GM12892 (cell line): ENCODE data around the gene SLC9A9.

Experiments
- DNase-seq: peaks from one replicate; pipeline ENCODE4 v3.0.0; 2011; ENCODE audit not compliant: insufficient read length
- FAIRE-seq: peaks from 2 replicates; lab custom pipeline; 2011; peaks lifted over from hg19 to GRCh38; lab: Jason Lieb, UNC
- POLR2A ChIP-seq: IDR thresholded peaks from 2 replicates; pipeline ENCODE4 v1.6.1; 2011; ENCODE audit warnings: low read depth, low read length, control low read depth
- POLR2AphosphoS5 ChIP-seq: IDR thresholded peaks from 2 replicates; pipeline ENCODE4 v1.6.1; 2011; ENCODE audit warnings: low read depth, low read length, control low read depth
- TAF1 ChIP-seq: IDR thresholded peaks from 2 replicates; pipeline ENCODE4 v1.6.1; 2011; ENCODE audit warnings: low read depth, mild to moderate bottlenecking, control low read depth, low read length, borderline replicate concordance

SLC9A9 gene

DNA sequence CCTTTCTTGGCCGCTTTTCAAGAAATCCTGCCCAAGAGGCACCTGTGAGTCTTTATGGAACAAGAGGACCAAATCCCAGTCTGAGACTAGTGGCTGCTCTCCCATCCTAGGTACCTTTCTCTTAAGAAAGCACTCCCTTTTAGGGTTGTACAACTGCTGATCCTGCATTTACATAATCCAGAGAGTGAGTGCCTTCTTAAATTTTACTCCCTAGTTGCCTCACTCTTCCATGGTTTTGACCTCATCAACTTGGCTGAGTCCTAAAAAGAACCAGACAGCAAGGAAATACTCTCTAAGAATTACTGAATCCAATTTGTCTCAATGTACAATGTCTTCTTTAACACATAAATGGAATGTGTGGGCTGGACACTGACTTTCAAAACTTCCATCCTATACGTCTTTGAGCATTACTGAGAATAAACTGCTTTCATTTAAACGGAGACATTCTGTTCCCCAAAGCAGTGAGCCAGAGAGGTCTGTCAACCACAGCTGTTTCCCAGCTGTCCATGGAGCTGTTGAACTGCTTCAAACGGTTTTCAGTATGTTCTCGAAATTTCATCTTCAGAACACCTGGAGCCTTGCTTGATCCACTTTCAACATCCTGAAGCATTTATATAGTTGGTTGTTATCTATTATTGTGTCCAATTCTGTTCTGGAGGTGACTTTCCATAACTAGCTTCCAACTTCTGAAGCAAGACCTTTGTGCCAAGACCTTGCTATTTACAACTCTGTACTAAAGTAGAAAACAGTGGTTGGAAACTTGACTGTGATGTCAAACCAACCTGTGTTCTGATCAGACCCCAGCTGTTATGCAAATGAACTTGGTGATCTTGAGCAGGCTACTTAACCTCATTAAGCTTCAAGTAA is 179.1 kb downstream of the SLC9A9 start:
- DNase-seq (no peak), FAIRE-seq (peak; percentile 95)
- no peak for TF ChIP-seq POLR2AphosphoS5

- DNase-seq = no peak
- TF ChIP-seq TAF1 (no peak), POLR2AphosphoS5 (no peak), POLR2A (no peak)
- peak; percentile 27 for FAIRE-seq
These were observed 179.9 kb downstream of the SLC9A9 start for GRCh38 chr3:143668385-143668784.

- no peak for DNase-seq
- no peak for FAIRE-seq
- no peak for TF ChIP-seq TAF1
- TF ChIP-seq POLR2AphosphoS5 = no peak
- TF ChIP-seq POLR2A = no peak
These were observed 186.6 kb downstream of the SLC9A9 start for GRCh38 chr3:143661677-143662076.

- DNase-seq (no peak), FAIRE-seq (no peak)
- TF ChIP-seq POLR2A = no peak
- TF ChIP-seq POLR2AphosphoS5 = no peak
- no peak for TF ChIP-seq TAF1
These were observed 189.4 kb downstream of the SLC9A9 start for GRCh38 chr3:143658861-143659260.

- FAIRE-seq (no peak), DNase-seq (no peak)
- TF ChIP-seq POLR2A (no peak), POLR2AphosphoS5 (no peak), TAF1 (no peak)
These were observed 190.2 kb downstream of the SLC9A9 start for GRCh38 chr3:143658116-143658515.

GRCh38 chr3:143657391-143657790 is 190.9 kb downstream of the SLC9A9 start:
- TF ChIP-seq TAF1 (no peak), POLR2A (no peak), POLR2AphosphoS5 (no peak)
- FAIRE-seq (no peak), DNase-seq (no peak)

GRCh38 chr3:143654906-143655305 is 193.4 kb downstream of the SLC9A9 start:
- FAIRE-seq (no peak), DNase-seq (no peak)
- TF ChIP-seq POLR2AphosphoS5 (no peak), TAF1 (no peak), POLR2A (no peak)

GRCh38 chr3:143653935-143654334 is 194.3 kb downstream of the SLC9A9 start:
- TF ChIP-seq POLR2AphosphoS5 = no peak
- TF ChIP-seq POLR2A = no peak
- no peak for TF ChIP-seq TAF1
- FAIRE-seq (no peak), DNase-seq (no peak)

DNA sequence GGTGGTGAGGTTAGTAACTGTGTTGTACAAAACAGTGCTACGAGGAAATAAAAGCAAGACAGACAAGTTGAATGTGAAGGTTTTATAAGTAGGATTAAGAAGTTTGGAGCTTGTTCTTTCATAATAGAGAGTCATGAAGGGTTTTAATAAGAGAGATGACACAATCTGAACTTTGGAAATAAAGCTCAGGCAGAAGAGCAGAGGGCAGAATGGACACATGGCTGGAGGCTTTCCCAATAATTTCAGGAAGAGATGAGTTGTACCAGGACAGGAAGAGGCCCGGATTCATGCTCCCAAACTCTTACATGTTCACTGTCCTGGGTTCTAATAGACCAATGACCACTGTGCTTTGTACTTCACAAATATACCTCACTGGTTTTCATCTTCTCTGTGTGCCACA is 194.8 kb downstream of the SLC9A9 start:
- DNase-seq (no peak), FAIRE-seq (no peak)
- TF ChIP-seq POLR2A (no peak), POLR2AphosphoS5 (no peak), TAF1 (no peak)

DNA sequence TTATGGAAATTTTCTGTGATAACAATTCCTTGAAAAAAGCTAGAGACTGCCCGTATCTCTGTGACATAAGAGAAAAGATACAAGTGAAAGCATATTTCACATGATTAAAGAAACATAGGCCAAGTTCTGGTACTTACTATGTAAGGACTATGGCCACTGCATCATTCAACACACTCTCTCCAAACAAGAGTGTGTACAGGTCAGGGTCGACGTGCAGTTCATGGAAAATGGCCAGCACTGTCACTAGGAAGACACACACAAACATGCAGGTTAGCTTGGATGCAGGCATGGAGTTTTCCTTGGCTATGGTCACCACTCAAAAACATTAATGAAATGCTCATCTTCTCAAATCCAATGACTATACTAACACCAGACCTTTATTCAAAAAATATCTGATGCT is 196.2 kb downstream of the SLC9A9 start:
- TF ChIP-seq TAF1 (no peak), POLR2AphosphoS5 (no peak), POLR2A (no peak)
- FAIRE-seq = no peak
- DNase-seq = no peak

- TF ChIP-seq POLR2A = no peak
- no peak for TF ChIP-seq POLR2AphosphoS5
- no peak for TF ChIP-seq TAF1
- FAIRE-seq = no peak
- no peak for DNase-seq
These were observed 197.4 kb downstream of the SLC9A9 start for GRCh38 chr3:143650827-143651226.

DNA sequence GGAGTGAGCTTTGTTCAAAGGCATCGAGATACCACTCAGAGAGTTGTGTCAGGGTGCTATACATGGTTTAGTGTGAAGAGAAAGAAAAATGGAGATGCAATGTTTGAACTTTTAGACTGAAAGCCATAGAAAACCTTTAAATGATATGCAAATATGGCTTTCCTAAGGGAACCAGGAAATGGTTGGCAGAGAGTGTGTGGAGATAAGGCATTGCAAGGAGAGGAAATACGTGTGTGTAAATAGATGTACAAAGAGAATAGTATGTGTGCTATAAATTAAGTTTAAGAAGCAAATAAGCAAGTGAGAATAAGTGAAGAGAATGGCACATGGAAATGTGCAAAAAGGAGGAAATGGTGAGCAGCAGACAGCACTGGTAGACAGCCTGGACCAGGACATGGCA is 198.1 kb downstream of the SLC9A9 start:
- TF ChIP-seq POLR2AphosphoS5 (no peak), TAF1 (no peak)
- peak; percentile 9 for FAIRE-seq
- DNase-seq = no peak

GRCh38 chr3:143648708-143649107 is 199.6 kb downstream of the SLC9A9 start:
- FAIRE-seq (peak; percentile 17), DNase-seq (no peak)
- TF ChIP-seq TAF1 (no peak), POLR2A (no peak), POLR2AphosphoS5 (no peak)
